Heart left ventricle (tissue), 16 donors: ENCODE data around the gene CFAP119. TPM values are rescaled to one million over a fixed set of nuclear protein-coding genes. Genes with fewer than 3 reads are reported as not detected.

Experiments used
- ATAC-seq, 4 donors: fragments of 200-7000 bp; cut with Tn5 transposase; one replicate each; pipeline ENCODE4 v1.9.1; 2020 to 2022; ENCODE audit warnings: moderate library complexity in 4 of 4, mild to moderate bottlenecking in 3 of 4, moderate number of reproducible peaks in 1 of 4
- DNase-seq, 5 donors: peaks; one replicate each; pipeline ENCODE4 v3.0.0-alpha.2; 2020
- H3K27ac ChIP-seq, 12 donors: fragments of 200-600 bp; sonication (generic) in 4 of 12; one replicate each; pipeline versions ENCODE4 v1.5.0 to v1.8.0; 2016 to 2022; ENCODE audit warnings: mild to moderate bottlenecking in 2 of 12
- H3K27me3 ChIP-seq, 9 donors: fragments of 200-600 bp; sonication (generic) in 2 of 9; one replicate each; pipeline versions ENCODE4 v1.5.1 to v1.8.0; 2016 to 2022; ENCODE audit warnings: mild to moderate bottlenecking in 3 of 9
- H3K36me3 ChIP-seq, 9 donors: fragments of 200-600 bp; sonication (generic) in 2 of 9; one replicate each; pipeline versions ENCODE4 v1.5.0 to v1.8.0; 2018 to 2022; ENCODE audit warnings: mild to moderate bottlenecking in 2 of 9
- H3K4me1 ChIP-seq, 12 donors: fragments of 200-600 bp; sonication (generic) in 4 of 12; one replicate each; pipeline versions ENCODE4 v1.5.0 to v1.8.0; 2016 to 2022; ENCODE audit warnings: mild to moderate bottlenecking in 3 of 12
- H3K4me3 ChIP-seq, 12 donors: fragments of 200-600 bp; sonication (generic) in 4 of 12; one replicate each; pipeline versions ENCODE4 v1.5.0 to v1.8.0; 2017 to 2022; ENCODE audit warnings: mild to moderate bottlenecking in 9 of 12, moderate library complexity in 4 of 12
- H3K9me3 ChIP-seq, 12 donors: fragments of 200-600 bp; sonication (generic) in 4 of 12; one replicate each; pipeline versions ENCODE4 v1.5.0 to v1.8.0; 2016 to 2022; ENCODE audit warnings: mild to moderate bottlenecking in 1 of 12
- CTCF ChIP-seq, 12 donors: fragments of 200-600 bp; sonication (generic) in 4 of 12; IDR thresholded peaks; one replicate each; pipeline versions ENCODE4 v1.5.0 to v1.8.0; 2018 to 2022; ENCODE audit warnings: antibody characterized with exemption in 12 of 12, mild to moderate bottlenecking in 5 of 12
- POLR2A ChIP-seq, 2 donors: fragments of 450-650 bp; IDR thresholded peaks; one replicate each; pipeline ENCODE4 v1.6.1; 2017; ENCODE audit warnings: antibody characterized with exemption in 2 of 2, mild to moderate bottlenecking in 2 of 2, moderate library complexity in 2 of 2
- WGBS, 4 donors: extraction: QIAGEN DNeasy Blood & Tissue Kit in 2 of 4; methylation state at CpG; one replicate each; pipeline versions ENCODE4 v1.1.5 to v1.1.7; 2013 to 2018; 5-methylcytosine and 5-hydroxymethylcytosine counted together
- intact Hi-C, 10 donors: fragments of 100-400 bp; cut with DNase I; formaldehyde crosslinking; loops; one replicate each; pipeline versions ENCODE4 v1.11.1 to v1.14.2; 2022
- polyA plus RNA-seq, 2 donors: library from polyadenylated mRNA; stranded (reverse); fragments of 200-250 nt; gene quantifications; one replicate each; pipeline ENCODE4 v1.2.3, GENCODE V29; 2013
- total RNA-seq, 9 donors: library from RNA; depleted of rRNA in 2 of 9; stranded (reverse); fragments of >200 nt in 2 of 9; fragmentation: NEBNext Ultra II Directional in 3 of 9; extraction: Animal tissue kit (Norgen Biotek cat#: 25700) in 3 of 9; gene quantifications; one replicate each; pipeline versions ENCODE4 v1.1.0 to v1.2.4, GENCODE V29; 2016 to 2023
- donor health status: ischemic (EF 13 %, LVEDD 7.1; RV severe dilation, severe dysfunction).
- donor health status: healthy with polysubstance abuse.
- donor health status: DM: no; HTN: yes; CAD: no.
- donor health status: DM: no; HTN: no; CAD: no.
- donor health status: ischemic (EF 25% LVEDD 6.9; RV normal size, moderate dysfunction).
- donor health status: ischemic (EF 25% LVEDD 5.7; RV mildly dilated, moderate dysfunction).
- donor health status: healthy.
- donor health status: DM: yes; HTN: yes; CAD: no.
- donor health status: ischemic (EF 35%, LVEDD 5.7; RV mildly dilated, moderate dysfunction).
- donor health status: nonischemic (EF 11% LVEDD 7.7; RV severe dilation, severe dysfunction).
- donor health status: DM: yes; HTN: yes; CAD: no.
- donor health status: PGD.
- donor health status: ischemic (EF 29% LVEDD 5.4; RV normal size, mild dysfunction).
- donor health status: nonischemic (EF 23%, LVEDD 6.1; RV moderate dilation, normal function).

The CFAP119 gene
- total and polyA plus RNA-seq, 11 donors, result 0.48 to 2.1 (median 1.0) TPM

DNA sequence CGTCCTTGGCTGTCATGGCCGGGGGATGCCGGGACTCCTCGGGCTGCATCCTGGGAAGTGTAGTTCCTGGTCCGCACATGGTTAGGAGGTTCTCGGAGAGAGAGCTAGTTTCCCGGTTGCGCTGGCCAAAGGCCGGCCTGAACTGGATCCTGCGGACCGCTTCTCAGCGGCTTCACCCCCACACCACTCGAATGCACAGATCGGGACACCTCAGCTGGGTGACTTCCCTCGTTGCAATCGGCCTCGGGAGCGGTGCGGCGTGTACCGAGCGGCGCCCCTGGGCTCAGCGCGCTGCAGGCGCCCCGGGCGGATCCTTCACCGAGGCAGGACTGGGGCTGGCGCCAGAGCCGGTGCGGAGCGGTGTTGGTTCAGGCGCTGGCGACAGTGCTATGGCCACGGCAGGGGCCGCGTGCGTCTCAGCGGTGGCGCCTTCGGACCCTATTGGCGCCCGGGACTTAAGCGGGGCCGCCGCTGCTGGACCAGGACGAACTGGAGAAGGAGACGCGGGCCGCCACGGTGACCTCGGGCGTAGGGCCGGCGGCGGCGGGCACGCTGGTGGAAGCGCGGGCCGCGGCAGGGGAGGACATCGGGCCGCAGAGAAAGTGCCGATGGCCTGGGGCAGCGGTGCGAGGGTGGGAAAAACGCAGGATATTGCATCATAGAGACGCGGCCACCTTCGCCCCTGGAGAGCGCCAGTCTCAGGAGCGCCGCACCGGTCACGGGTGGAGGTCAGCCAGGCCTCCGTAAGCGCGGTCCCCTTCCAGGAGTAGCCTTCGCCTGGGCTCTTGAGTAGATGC is 13.7 kb upstream of the CFAP119 start:
- Histone ChIP-seq H3K9me3 (no peaks in the 10 kb centered on the region), H3K27me3 (no peaks in the 10 kb centered on the region), H3K4me3 (peak overlapping the region; percentile 61 to 93 (median 78)), H3K36me3 (peaks cover 3 to 42% (median 38%) of the 10 kb centered on the region in 9 donors), H3K27ac (peak overlapping the region; percentile 67 to 99 (median 92)), H3K4me1 (peaks cover 0 to 41% (median 23%) of the 10 kb centered on the region in 12 donors)
- WGBS, 4 donors, result 0 to 3% (median 1%) methylated on average over 13 to 81 of the region's 81 CpGs
- peak; percentile 78 to 89 (median 86) for ATAC-seq
- intact Hi-C loops, result loop anchor here in 1 of 10 donors (1.0 to 5.0 kb wide), 2 partner anchors 37 to 147 kb away; no protein-coding TSS in a partner anchor
- TF ChIP-seq CTCF (IDR thresholded peaks at IDR 0.05), result peak in 1 of 12 donors; percentile 6
- TF ChIP-seq POLR2A (IDR thresholded peaks at IDR 0.05), result peak in 1 of 2 donors; percentile 55
- DNase-seq, result peak; percentile 87 to 92 (median 89)

DNA sequence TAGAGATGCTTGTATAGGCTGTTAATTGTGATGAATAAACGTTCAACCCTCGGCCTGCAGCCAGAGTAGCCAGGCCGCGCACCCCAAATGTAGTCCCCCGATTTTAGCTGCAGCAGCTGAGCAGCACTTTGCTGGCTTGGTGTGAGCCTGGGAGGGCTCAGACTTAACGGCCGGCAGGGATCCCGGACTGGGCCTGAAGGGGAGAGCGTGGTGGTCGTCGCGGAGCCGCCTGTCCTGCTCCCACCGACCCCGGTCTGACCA is 13.2 kb upstream of the CFAP119 start:
- no peak for DNase-seq
- 5 to 40% (median 6%) methylated on average over 1 to 15 of the region's 15 CpGs for WGBS, 4 donors
- intact Hi-C loops, result loop anchor here in 1 of 10 donors (1.0 to 5.0 kb wide), 2 partner anchors 37 to 147 kb away; no protein-coding TSS in a partner anchor
- Histone ChIP-seq H3K27ac (peak overlapping the region; percentile 67 to 99 (median 92)), H3K36me3 (peaks cover 3 to 47% (median 43%) of the 10 kb centered on the region in 9 donors), H3K4me3 (peak overlapping the region; percentile 61 to 93 (median 78)), H3K4me1 (peaks cover 0 to 41% (median 23%) of the 10 kb centered on the region in 12 donors), H3K27me3 (no peaks in the 10 kb centered on the region), H3K9me3 (no peaks in the 10 kb centered on the region)
- no peak for ATAC-seq
- TF ChIP-seq CTCF (IDR thresholded peaks at IDR 0.05), result no peak
- no peak for TF ChIP-seq POLR2A (IDR thresholded peaks at IDR 0.05)

- Histone ChIP-seq H3K36me3 (peaks cover 3 to 52% (median 48%) of the 10 kb centered on the region in 9 donors), H3K9me3 (no peaks in the 10 kb centered on the region), H3K27me3 (no peaks in the 10 kb centered on the region), H3K27ac (peak overlapping the region; percentile 67 to 99 (median 92)), H3K4me3 (peak overlapping the region; percentile 61 to 93 (median 78)), H3K4me1 (peaks cover 0 to 41% (median 23%) of the 10 kb centered on the region in 12 donors)
- WGBS, 4 donors, result 42 to 63% (median 48%) methylated on average over 7 to 8 of the region's 8 CpGs
- intact Hi-C loops, result loop anchor here in 2 of 10 donors (1.0 to 5.0 kb wide), 3 partner anchors 33 to 148 kb away; no protein-coding TSS in a partner anchor
- TF ChIP-seq POLR2A (IDR thresholded peaks at IDR 0.05), result no peak
- DNase-seq, result peak in 2 of 5 donors; percentile 57 to 62
- ATAC-seq, result peak; percentile 24 to 69 (median 38)
These were observed 12.7 kb upstream of the CFAP119 start for GRCh38 chr16:30774367-30775130.

GRCh38 chr16:30773826-30774225 is 12.0 kb upstream of the CFAP119 start:
- Histone ChIP-seq H3K36me3 (peaks cover 6 to 59% (median 55%) of the 10 kb centered on the region in 9 donors), H3K27ac (peak overlapping the region in 2 of 12 donors; percentile 91 to 97), H3K4me3 (no peak overlapping the region), H3K4me1 (peaks cover 0 to 41% (median 23%) of the 10 kb centered on the region in 12 donors), H3K27me3 (no peaks in the 10 kb centered on the region), H3K9me3 (no peaks in the 10 kb centered on the region)
- intact Hi-C loops, result loop anchor here in 1 of 10 donors (5.0 kb wide), 1 partner anchor 33 kb away; no protein-coding TSS in a partner anchor
- DNase-seq (peak in 1 of 5 donors; percentile 58), ATAC-seq (no peak)
- 82 to 89% (median 87%) methylated on average over 13 to 14 of the region's 14 CpGs for WGBS, 4 donors
- no peak for TF ChIP-seq POLR2A (IDR thresholded peaks at IDR 0.05)
- no peak for TF ChIP-seq CTCF (IDR thresholded peaks at IDR 0.05)
